ENCODE results near the gene LYSMD4. TPM values are rescaled to one million over a fixed set of nuclear protein-coding genes. Genes with fewer than 3 reads are reported as not detected.

The LYSMD4 gene
- total and polyA plus RNA-seq, 2 of the 13 experiments (the other 11 are each of a cell fraction or from before 2014, with no cell fraction given), result 7.4 to 8.5 TPM

- TF ChIP-seq ZBTB38 (CRISPR knock-in tag; IDR thresholded peaks at IDR 0.05), result no peak
- no peak for TF ChIP-seq BCLAF1 (IDR thresholded peaks at IDR 0.05)
- TF ChIP-seq ZNF660 (CRISPR knock-in tag; IDR thresholded peaks at IDR 0.05; ENCODE audit: borderline replicate concordance, low read depth), result no peak
- TF ChIP-seq ZNF839 (CRISPR knock-in tag; IDR thresholded peaks at IDR 0.05; ENCODE audit: borderline replicate concordance), result no peak
- TF ChIP-seq ZNF737 (CRISPR knock-in tag; IDR thresholded peaks at IDR 0.05; ENCODE audit: borderline replicate concordance), result no peak
- TF ChIP-seq FOXP4 (CRISPR knock-in tag; IDR thresholded peaks at IDR 0.05), result no peak
- no peak for TF ChIP-seq ZBTB7B (CRISPR knock-in tag; IDR thresholded peaks at IDR 0.05)
- TF ChIP-seq KDM5B (CRISPR knock-in tag; IDR thresholded peaks at IDR 0.05; ENCODE audit: borderline replicate concordance), result no peak
- TF ChIP-seq NCOA2 (CRISPR knock-in tag; IDR thresholded peaks at IDR 0.05), result no peak
- no peak for TF ChIP-seq ZNF816 (CRISPR knock-in tag; IDR thresholded peaks at IDR 0.05; ENCODE audit: borderline replicate concordance)
- no peak for TF ChIP-seq NFAT5 (CRISPR knock-in tag; IDR thresholded peaks at IDR 0.05)
- no peak for TF ChIP-seq IRX3 (CRISPR knock-in tag; IDR thresholded peaks at IDR 0.05; ENCODE audit: borderline replicate concordance, low read depth)
Observed at GRCh38 chr15:99741835-99742234, 8.6 kb upstream of the LYSMD4 start (continued).

Measured in HepG2 (cell line).